Colon (tissue), 2 donors: Measurements from ENCODE around the gene DKC1.

Experiments
- FAIRE-seq: peaks from 2 replicates; lab custom pipeline; 2012; peaks lifted over from hg19 to GRCh38; lab: Jason Lieb, UNC
- donor health status: control.
- donor health status: control.

The DKC1 gene

DNA sequence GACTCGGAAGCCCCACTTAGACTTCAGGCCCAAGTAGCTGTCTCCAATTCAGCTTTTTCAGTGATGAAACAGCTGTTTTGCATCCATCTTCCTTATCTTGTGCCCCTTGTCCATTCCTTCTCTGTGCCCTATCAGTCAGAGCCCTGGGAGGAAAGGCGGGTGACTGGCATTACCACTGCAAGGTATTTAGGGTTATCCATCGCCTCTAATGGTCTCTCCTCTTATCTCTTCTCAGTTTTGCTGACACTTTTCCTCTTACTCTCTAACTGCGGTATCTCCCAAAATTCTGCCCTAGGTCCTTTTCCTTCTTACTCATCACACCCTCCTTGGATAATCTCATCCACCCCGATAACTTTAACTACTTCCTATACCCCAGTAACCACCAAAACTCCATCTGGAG is 25.5 kb upstream of the DKC1 start:
- FAIRE-seq: no peak

- FAIRE-seq: no peak
Observed at GRCh38 chrX:154738011-154738738, 24.5 kb upstream of the DKC1 start.

DNA sequence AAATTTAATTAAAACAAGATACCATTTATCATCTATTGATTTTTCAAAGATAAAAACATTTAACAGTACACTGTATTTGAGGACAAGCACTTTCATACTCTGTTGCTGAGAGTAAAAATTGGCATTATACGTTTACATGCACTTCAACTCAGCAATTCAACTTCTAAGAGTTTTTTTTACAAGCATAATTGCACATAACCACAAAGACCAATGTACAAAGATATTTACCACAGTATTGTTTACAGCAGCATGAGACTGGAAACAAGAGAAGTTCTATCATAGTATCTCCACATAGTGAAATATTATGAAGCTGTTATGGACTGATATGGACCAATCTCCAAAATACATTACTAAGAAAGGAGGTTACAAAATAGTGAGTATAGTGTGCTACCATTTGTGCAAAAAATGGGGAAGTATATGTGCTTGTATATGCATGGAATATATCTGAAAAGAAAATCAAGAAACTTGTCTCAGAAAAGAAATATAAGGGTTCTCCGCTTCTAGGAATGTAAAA is 22.7 kb upstream of the DKC1 start:
- FAIRE-seq: peak; percentile 10

DNA sequence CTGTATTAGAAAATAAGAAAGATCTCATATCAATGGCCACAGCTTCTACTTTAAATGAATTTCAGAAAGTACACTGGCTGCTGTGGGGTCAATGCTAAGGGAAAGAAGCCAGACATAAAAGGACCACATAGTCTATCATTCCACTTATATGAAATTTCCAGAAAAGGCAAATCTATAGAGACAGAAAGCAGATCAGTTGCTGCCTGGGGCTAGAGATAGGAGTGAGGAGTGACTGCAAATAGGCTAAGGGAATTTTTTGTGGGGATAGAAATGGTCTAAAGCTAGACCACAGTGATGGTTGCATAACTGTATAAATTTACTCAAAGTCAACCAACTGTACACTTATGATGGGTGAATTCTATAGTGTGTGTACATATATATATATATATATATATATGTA is 20.1 kb upstream of the DKC1 start:
- no peak for FAIRE-seq

DNA sequence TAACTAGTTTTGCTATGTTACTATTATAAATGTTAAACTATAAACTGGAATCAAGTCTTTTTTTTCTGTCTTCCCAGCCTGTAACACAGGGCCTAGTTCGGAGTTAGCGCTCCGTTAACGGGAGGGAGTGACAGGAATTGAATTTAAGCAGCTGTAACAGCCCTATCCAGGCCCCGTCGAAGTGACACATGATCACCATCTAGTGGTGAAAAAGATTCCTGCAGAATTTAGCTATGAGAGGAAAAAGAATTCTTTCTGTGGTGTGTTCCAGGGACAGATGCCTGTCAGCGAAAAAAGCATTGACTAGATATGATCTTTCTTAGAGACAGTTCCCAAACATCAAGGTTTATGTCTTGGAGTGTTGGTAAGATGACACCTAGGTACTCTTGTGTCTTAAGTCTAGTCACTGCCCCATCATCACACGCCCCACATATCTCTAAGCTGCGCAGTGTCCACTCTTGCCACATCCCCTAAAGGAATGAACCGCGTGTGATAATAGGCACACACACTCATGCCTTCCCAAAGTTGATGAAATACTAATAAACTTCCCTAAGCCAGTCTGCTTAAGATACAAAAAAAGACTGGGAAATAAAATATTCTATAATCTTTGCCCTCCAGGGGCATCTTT is 13.8 kb upstream of the DKC1 start:
- peak; percentile 38 for FAIRE-seq

GRCh38 chrX:154749856-154750255 is 12.8 kb upstream of the DKC1 start:
- FAIRE-seq: no peak

GRCh38 chrX:154750301-154751202 is 12.1 kb upstream of the DKC1 start, which contains the start of gene GAB3:
TSS of gene GAB3 (minus strand) at chrX:154751077. CDS start at chrX:154751025, 52 bp downstream.
- no peak for FAIRE-seq

DNA sequence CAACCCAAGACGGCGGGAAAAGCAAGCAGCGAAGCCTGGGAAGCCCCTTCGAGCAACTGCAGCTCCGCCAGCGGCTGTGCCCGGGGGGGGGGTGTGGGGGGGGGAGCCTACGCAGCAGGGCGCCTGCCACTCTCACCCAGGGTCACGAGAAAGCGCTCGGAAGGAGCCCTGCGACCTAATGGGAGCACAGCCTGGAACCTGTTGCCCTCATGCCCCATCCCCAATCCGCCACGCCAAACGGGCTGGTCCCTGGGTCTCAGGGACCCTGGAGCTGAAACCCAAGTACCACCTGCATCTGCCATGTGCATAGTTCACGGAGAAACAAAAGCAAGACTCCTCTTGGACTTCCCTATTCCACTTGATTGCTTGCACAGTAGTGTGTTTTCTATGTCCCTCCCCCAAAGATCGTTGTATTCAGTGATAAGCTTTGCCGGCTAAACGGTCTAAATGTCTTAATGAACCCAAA is 11.4 kb upstream of the DKC1 start:
- FAIRE-seq: no peak

GRCh38 chrX:154751669-154752271 is 10.9 kb upstream of the DKC1 start:
- no peak for FAIRE-seq

- FAIRE-seq: no peak
Observed at GRCh38 chrX:154758696-154759095, 4.0 kb upstream of the DKC1 start.

GRCh38 chrX:154761977-154762536 is 607 bp upstream of the DKC1 start:
- FAIRE-seq: no peak

GRCh38 chrX:154774622-154775021 is 12.0 kb downstream of the DKC1 start:
- FAIRE-seq: no peak

DNA sequence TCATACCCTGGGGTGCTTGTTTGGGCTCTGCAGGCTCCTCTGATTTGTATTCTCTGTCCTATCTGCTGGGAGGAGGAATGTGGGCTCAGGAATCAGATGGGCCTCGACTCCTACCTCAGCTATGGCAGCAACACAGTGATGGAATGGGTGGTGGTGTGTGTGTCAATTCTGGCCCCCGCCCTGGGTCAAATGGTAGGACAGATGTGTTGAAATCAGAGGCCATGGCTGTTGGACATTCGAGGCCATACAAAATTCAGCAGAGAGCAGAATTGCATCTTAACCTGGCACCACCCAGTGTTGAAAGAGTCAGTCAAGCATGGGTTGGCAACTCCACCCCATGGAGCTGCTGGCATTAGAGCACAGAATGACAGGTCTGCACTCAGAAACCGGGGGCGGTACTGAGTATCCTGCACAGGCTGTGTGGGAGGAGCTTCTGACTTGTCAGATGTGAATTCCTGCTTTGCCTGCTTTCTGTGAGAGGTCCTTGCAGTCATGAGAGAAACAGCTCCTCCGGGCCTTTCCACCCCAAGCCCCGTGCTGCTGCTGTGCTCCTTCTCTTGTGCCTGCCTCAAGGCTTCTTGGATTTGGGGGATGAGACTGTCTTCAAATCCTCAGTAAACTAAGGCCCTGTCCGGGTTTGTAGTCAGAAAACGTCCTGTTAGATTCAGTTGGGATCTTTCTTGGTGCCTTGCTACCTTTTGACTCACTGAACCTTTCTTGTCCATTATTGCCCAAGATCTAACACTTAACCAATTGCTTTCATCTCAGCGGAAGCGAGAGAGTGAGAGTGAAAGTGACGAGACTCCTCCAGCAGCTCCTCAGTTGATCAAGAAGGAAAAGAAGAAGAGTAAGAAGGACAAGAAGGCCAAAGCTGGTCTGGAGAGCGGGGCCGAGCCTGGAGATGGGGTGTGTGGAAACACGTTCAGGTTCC is 13.0 kb downstream of the DKC1 start:
- FAIRE-seq: no peak

DNA sequence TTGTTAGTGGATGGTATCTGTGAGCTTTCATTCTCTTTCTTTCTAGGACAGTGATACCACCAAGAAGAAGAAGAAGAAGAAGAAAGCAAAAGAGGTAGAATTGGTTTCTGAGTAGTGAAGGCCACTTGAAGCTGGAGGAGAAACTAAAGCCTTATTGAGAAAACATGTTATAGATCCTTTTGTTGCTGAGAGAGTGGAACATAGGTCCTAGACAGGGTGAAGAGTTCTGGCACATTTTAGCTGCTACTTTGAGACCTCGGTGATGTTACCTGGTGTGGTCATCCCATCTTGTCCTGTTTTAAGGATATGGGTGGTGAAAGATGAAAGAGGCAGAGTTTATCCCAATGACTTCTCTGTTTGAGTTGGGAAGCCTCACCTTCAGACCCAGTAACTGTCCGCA is 14.1 kb downstream of the DKC1 start:
- no peak for FAIRE-seq

DNA sequence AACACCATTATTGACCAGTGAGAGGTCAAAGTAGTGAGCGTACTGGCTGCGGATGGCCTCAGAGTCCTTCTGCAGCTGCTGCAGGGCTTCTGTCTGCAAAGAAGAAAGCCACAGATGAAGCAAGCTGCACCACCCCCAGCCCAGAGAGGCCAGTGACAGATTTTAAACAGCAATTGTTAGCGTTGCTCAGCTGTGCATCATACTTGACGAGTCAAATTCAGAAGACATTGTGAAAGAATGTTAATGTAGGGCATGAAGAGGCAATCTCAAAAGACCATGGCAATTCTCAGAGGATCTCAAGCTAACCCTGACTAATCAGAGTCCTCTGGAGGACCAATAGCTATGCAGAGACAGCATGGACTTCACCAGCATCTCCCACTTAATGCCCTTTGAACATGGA is 16.6 kb downstream of the DKC1 start:
- no peak for FAIRE-seq

DNA sequence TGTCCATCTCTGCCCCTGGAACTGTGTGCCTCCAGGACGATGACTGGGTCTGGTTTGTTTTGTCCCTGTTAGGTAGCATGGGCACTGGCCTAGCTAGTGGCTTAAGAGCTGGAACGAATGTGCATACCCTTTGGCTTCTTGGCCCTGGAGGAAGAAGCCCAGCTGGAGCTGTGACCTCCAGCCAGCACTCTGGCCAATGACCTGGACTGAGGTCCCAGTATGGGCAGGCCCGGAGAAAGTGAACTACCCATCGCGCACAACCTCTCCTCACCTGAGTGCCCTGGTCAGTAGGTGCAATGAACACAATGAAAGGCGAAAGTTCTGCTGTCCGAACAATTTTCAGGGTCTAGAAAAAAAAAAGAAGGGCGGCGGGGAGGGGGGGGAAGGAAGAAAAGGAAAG is 18.3 kb downstream of the DKC1 start:
- FAIRE-seq: no peak

DNA sequence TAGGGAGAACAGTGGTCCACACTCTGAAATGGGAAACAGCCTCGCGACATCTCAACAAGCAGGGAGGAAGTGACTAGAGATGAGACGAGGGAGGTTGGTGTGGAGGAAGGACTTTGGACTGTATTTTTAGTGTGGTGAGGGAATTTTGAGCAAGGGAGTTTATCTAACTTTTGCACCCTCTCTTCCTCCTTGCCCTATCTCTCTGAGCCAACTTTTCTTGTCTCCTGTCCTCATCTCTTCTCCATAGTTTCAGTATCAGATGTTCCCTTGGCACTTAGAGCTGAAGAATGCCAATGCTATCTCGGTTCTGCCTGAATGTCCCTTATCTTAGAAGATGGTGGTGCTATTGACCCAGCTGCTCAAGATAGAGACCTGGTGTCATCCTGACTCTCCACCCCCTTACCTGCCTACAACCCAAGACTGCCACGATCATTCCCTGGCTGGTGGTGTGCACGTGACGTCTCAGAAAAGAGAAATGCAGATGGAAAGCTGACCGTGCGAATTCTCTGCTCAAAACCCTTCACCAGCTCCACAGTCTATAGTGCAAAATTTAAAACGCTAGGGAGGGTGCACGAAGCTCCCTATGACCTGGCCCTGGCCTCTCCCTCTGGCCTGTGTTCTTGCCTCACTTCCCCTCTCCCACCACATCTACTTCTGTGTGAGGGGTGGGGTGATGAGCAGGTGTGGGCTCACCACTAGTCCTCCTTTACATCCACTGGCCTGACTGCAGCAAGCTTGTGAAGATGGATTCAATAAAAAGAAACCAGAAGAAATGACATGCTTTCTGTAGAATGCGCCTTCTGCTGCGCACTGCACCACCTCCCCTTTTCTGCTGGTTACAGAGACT is 21.7 kb downstream of the DKC1 start:
- FAIRE-seq: no peak

DNA sequence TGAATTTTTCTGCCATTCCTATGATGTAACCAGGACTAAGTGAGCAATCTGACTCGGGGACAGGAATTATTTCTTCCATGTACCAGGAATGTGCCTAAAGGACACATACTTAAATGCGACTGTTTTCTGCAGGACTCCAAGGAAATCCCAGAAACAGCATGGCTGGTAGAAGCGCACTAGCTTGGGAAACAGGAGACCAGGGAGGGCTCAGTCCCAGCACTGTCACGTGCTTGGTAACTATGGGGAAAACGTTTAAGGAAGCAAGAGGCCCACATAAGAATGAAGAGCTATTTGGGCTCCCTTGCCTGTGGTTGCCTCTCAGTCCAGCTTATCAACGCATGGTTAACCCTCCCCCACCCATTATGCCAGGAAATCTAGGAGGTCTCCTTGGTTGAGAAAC is 23.1 kb downstream of the DKC1 start:
- no peak for FAIRE-seq

DNA sequence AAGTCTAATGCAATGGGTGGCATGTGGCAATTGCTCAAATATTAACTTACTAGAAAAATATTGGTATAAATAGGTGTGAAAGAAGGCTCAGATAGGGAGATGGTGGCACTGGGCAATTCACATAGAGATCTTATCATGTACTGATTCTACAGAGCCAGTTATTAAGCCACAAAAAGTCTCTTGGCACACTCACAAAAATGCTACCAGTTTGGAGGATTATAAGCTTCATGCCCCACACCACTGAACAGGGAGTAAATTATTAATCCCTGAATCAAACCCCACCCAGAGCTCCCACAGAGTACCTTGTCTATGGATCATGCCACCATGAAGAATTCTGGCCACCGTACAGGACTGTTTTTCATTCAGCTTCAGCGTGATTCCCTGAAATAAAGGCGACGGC is 28.8 kb downstream of the DKC1 start:
- no peak for FAIRE-seq

- FAIRE-seq: no peak
Observed at GRCh38 chrX:154791939-154792338, 29.3 kb downstream of the DKC1 start.
